H1 (cell line): ENCODE measurements around the gene PRAMEF12. TPM values are rescaled to one million over a fixed set of nuclear protein-coding genes. Genes with fewer than 3 reads are reported as not detected.

Experiments
- CTCF ChIA-PET: fragments of 300-600 bp; sonication (Branson Sonifier 250); formaldehyde crosslinking; loops from one replicate; lab custom pipeline; 2021; ENCODE audit not compliant: partially characterized antibody; lab: Charles Lee
- POLR2A ChIA-PET: fragments of 300-600 bp; sonication (Branson Sonifier 250); formaldehyde crosslinking; loops from one replicate; lab custom pipeline; 2021; ENCODE audit warnings: inconsistent platforms; ENCODE audit not compliant: partially characterized antibody; lab: Charles Lee
- DNase-seq, 2 experiments: peaks; one replicate each; pipeline versions ENCODE4 v3.0.0 to v3.0.0-alpha.2; 2010 to 2022; ENCODE audit warnings: low spot score in 2 of 2, low read depth in 1 of 2, mixed read lengths in 1 of 2
- FAIRE-seq: peaks from 2 replicates; lab custom pipeline; 2011; peaks lifted over from hg19 to GRCh38; lab: Jason Lieb, UNC
- H2AFZ ChIP-seq: 2 replicates; pipeline ENCODE4 v1.8.1; 2012; ENCODE audit warnings: low read length, inconsistent platforms
- H2AK5ac ChIP-seq: 2 replicates; pipeline ENCODE4 v1.6.1; 2013; ENCODE audit warnings: low read depth, low read length
- H2BK120ac ChIP-seq: replicated peaks from 2 replicates; pipeline ENCODE3; 2013; ENCODE audit warnings: low read depth, low read length, inconsistent platforms
- H2BK12ac ChIP-seq: 2 replicates; pipeline ENCODE4 v1.6.1; 2013; ENCODE audit warnings: low read depth, low read length
- H2BK15ac ChIP-seq: 2 replicates; pipeline ENCODE4 v1.6.1; 2013; ENCODE audit warnings: low read length
- H2BK20ac ChIP-seq: 2 replicates; pipeline ENCODE4 v1.6.1; 2013; ENCODE audit warnings: low read length
- H2BK5ac ChIP-seq: 2 replicates; pipeline ENCODE4 v1.6.1; 2013; ENCODE audit warnings: low read depth, low read length
- H3K14ac ChIP-seq: 2 replicates; pipeline ENCODE4 v1.6.1; 2013; ENCODE audit warnings: inconsistent platforms; ENCODE audit not compliant: insufficient read length
- H3K18ac ChIP-seq: 2 replicates; pipeline ENCODE4 v1.6.1; 2013; ENCODE audit warnings: low read length; ENCODE audit errors: extremely low read depth
- H3K23ac ChIP-seq: 2 replicates; pipeline ENCODE4 v1.6.1; 2013; ENCODE audit warnings: inconsistent platforms; ENCODE audit not compliant: insufficient read length
- H3K23me2 ChIP-seq: 2 replicates; pipeline ENCODE4 v1.6.1; 2013; ENCODE audit warnings: low read depth, low read length
- H3K27ac ChIP-seq: 2 replicates; pipeline ENCODE4 v1.6.1; 2011; ENCODE audit warnings: low read depth, low read length, inconsistent platforms
- H3K27me3 ChIP-seq, 4 experiments: replicated peaks in 1 of 4; 1 replicate in 1 of 4; 2 replicates in 3 of 4; pipeline versions ENCODE4 v1.6.1 to v1.8.1; 2011 to 2013; ENCODE audit warnings: low read length in 3 of 4, mild to moderate bottlenecking in 3 of 4, inconsistent platforms in 2 of 4, mixed read lengths in 2 of 4, moderate library complexity in 1 of 4; ENCODE audit not compliant: control insufficient read depth in 3 of 4, insufficient read depth in 3 of 4; ENCODE audit errors: extremely low read depth in 1 of 4
- H3K36me3 ChIP-seq, 4 experiments: 2 replicates each; pipeline versions ENCODE4 v1.6.1 to v1.8.1; 2011 to 2013; ENCODE audit warnings: mild to moderate bottlenecking in 4 of 4, low read length in 3 of 4, moderate library complexity in 2 of 4, control low read depth in 1 of 4, inconsistent platforms in 1 of 4; ENCODE audit not compliant: insufficient read depth in 4 of 4, control insufficient read depth in 2 of 4
- H3K4ac ChIP-seq: replicated peaks from 2 replicates; pipeline ENCODE3; 2013; ENCODE audit warnings: low read length, low read depth, mixed read lengths, inconsistent platforms; ENCODE audit not compliant: insufficient read length
- H3K4me1 ChIP-seq, 4 experiments: replicated peaks in 1 of 4; 1 replicate in 1 of 4; 2 replicates in 3 of 4; pipeline versions ENCODE4 v1.6.1 to v1.8.1; 2011 to 2013; ENCODE audit warnings: low read length in 3 of 4, inconsistent platforms in 2 of 4, mixed read lengths in 1 of 4; ENCODE audit not compliant: insufficient read depth in 4 of 4, control insufficient read depth in 3 of 4
- H3K4me2 ChIP-seq, 2 experiments: 2 replicates each; pipeline versions ENCODE4 v1.6.1 to v1.8.1; 2011 to 2013; ENCODE audit warnings: low read depth in 2 of 2, low read length in 2 of 2, control low read depth in 1 of 2, inconsistent platforms in 1 of 2, mild to moderate bottlenecking in 1 of 2; ENCODE audit not compliant: insufficient read depth in 1 of 2
- H3K4me3 ChIP-seq, 4 experiments: fragments of 200-600, 300-600 bp in 1 of 4; sonication (generic), shearing (Covaris generic), sonication (Bioruptor Twin) in 1 of 4; 2 replicates each; pipeline versions ENCODE4 v1.5.1 to v1.8.1; 2011 to 2016; ENCODE audit warnings: low read length in 4 of 4, low read depth in 3 of 4, control low read depth in 2 of 4, inconsistent platforms in 2 of 4, mild to moderate bottlenecking in 2 of 4, mixed read lengths in 1 of 4, moderate library complexity in 1 of 4; ENCODE audit not compliant: insufficient read depth in 2 of 4; ENCODE audit errors: extremely low read depth in 1 of 4
- H3K56ac ChIP-seq: replicated peaks from 2 replicates; pipeline ENCODE3; 2013; ENCODE audit warnings: low read depth, mild to moderate bottlenecking, mixed read lengths, low read length, inconsistent platforms; ENCODE audit not compliant: insufficient read length
- H3K79me1 ChIP-seq: 2 replicates; pipeline ENCODE4 v1.6.1; 2013; ENCODE audit warnings: low read depth, low read length, control low read depth
- H3K79me2 ChIP-seq, 2 experiments: 2 replicates each; pipeline versions ENCODE4 v1.6.1 to v1.8.1; 2012 to 2013; ENCODE audit warnings: low read length in 2 of 2, mild to moderate bottlenecking in 2 of 2, inconsistent platforms in 1 of 2; ENCODE audit not compliant: insufficient read depth in 2 of 2, control insufficient read depth in 1 of 2
- H3K9ac ChIP-seq, 4 experiments: replicated peaks in 1 of 4; 1 replicate in 1 of 4; 2 replicates in 3 of 4; pipeline versions ENCODE4 v1.6.1 to v1.8.1; 2011 to 2013; ENCODE audit warnings: low read depth in 3 of 4, low read length in 3 of 4, control low read depth in 2 of 4, mild to moderate bottlenecking in 2 of 4, moderate library complexity in 2 of 4, inconsistent platforms in 1 of 4; ENCODE audit errors: extremely low read depth in 1 of 4
- H3K9me3 ChIP-seq, 2 experiments: 2 replicates each; pipeline versions ENCODE4 v1.6.1 to v1.8.1; 2012 to 2013; ENCODE audit warnings: mild to moderate bottlenecking in 2 of 2, moderate library complexity in 2 of 2, control low read depth in 1 of 2, inconsistent platforms in 1 of 2, low read depth in 1 of 2, low read length in 1 of 2, mixed read lengths in 1 of 2; ENCODE audit not compliant: insufficient read depth in 2 of 2
- H4K20me1 ChIP-seq, 2 experiments: replicated peaks in 1 of 2; 2 replicates each; pipeline versions ENCODE3 to v1.8.1; 2011 to 2013; ENCODE audit warnings: inconsistent platforms in 2 of 2, low read length in 2 of 2, mild to moderate bottlenecking in 1 of 2; ENCODE audit not compliant: insufficient read depth in 2 of 2, control insufficient read depth in 1 of 2
- H4K5ac ChIP-seq: 2 replicates; pipeline ENCODE4 v1.6.1; 2013; ENCODE audit warnings: low read length, low read depth, mixed read lengths, inconsistent platforms; ENCODE audit not compliant: insufficient read length
- H4K8ac ChIP-seq: 2 replicates; pipeline ENCODE4 v1.8.0; 2013; ENCODE audit warnings: mild to moderate bottlenecking, moderate library complexity, low read length, inconsistent platforms; ENCODE audit not compliant: insufficient read depth; ENCODE audit errors: extremely low read depth
- H4K91ac ChIP-seq: replicated peaks from 2 replicates; pipeline ENCODE3; 2013; ENCODE audit warnings: low read length, mixed read lengths, inconsistent platforms; ENCODE audit not compliant: insufficient read length
- CEBPB ChIP-seq: IDR thresholded peaks from 2 replicates; pipeline ENCODE4 v1.6.1; 2012; ENCODE audit warnings: low read depth, low read length
- CREB1 ChIP-seq: IDR thresholded peaks from 2 replicates; pipeline ENCODE4 v1.6.1; 2012; ENCODE audit warnings: inconsistent platforms
- GABPA ChIP-seq: IDR thresholded peaks from 2 replicates; pipeline ENCODE4 v1.6.1; 2011; ENCODE audit warnings: mild to moderate bottlenecking, low read length, moderate library complexity, borderline replicate concordance; ENCODE audit not compliant: insufficient read depth
- HDAC6 ChIP-seq: IDR thresholded peaks from one replicate; pipeline ENCODE4 v1.7.1; 2012; ENCODE audit warnings: low read depth, mild to moderate bottlenecking, inconsistent platforms, low read length, moderate library complexity
- JUND ChIP-seq: IDR thresholded peaks from 2 replicates; pipeline ENCODE4 v1.6.1; 2011; ENCODE audit warnings: mild to moderate bottlenecking, improper control_type of control experiment, low read length
- KDM5A ChIP-seq: fragments of 200-600 bp; IDR thresholded peaks from 2 replicates; pipeline ENCODE4 v1.7.1; 2012; ENCODE audit warnings: mild to moderate bottlenecking, low read length, inconsistent platforms, mixed read lengths
- PHF8 ChIP-seq: fragments of 200-600 bp; sonication (generic); conservative IDR thresholded peaks from 2 replicates; pipeline ENCODE4 v1.7.1; 2012; ENCODE audit warnings: low read depth, mild to moderate bottlenecking, inconsistent platforms, low read length, moderate library complexity
- POLR2AphosphoS5 ChIP-seq: IDR thresholded peaks from 2 replicates; pipeline ENCODE4 v1.6.1; 2011; ENCODE audit warnings: low read depth, low read length
- RAD21 ChIP-seq, 2 experiments: IDR thresholded peaks in 1 of 2; conservative IDR thresholded peaks in 1 of 2; 2 replicates each; pipeline ENCODE4 v1.6.1; 2011; ENCODE audit warnings: low read depth in 2 of 2, low read length in 2 of 2, improper control_type of control experiment in 1 of 2, inconsistent platforms in 1 of 2, mild to moderate bottlenecking in 1 of 2, moderate library complexity in 1 of 2
- SIRT6 ChIP-seq: IDR thresholded peaks from one replicate; pipeline ENCODE4 v1.7.1; 2012; ENCODE audit warnings: low read length, inconsistent platforms
- SP1 ChIP-seq: IDR thresholded peaks from 2 replicates; pipeline ENCODE4 v1.6.1; 2011; ENCODE audit warnings: low read depth, low read length
- SP4 ChIP-seq: IDR thresholded peaks from 2 replicates; pipeline ENCODE4 v1.6.1; 2012; ENCODE audit warnings: low read length, inconsistent platforms
- TBP ChIP-seq: IDR thresholded peaks from 2 replicates; pipeline ENCODE4 v1.6.1; 2011; ENCODE audit warnings: low read depth, low read length, improper control_type of control experiment
- TCF12 ChIP-seq: IDR thresholded peaks from 2 replicates; pipeline ENCODE4 v1.6.1; 2011; ENCODE audit warnings: low read depth, mild to moderate bottlenecking, low read length
- WGBS, 2 experiments: shearing (Covaris generic) in 1 of 2; methylation state at CpG; one replicate each; pipeline versions ENCODE4 v1.1.6 to v1.1.7; 2013 to 2015; ENCODE audit warnings: low lambda C conversion rate in 2 of 2, mixed read lengths in 2 of 2, inconsistent platforms in 1 of 2, low coverage in 1 of 2, missing lambda C conversion rate in 1 of 2; ENCODE audit not compliant: insufficient replicate concordance in 2 of 2, insufficient coverage in 1 of 2, insufficient read length in 1 of 2; ENCODE audit errors: extremely low coverage in 1 of 2, missing lambda C conversion rate in 1 of 2; 5-methylcytosine and 5-hydroxymethylcytosine counted together
- polyA plus RNA-seq, 7 experiments: library from polyadenylated mRNA; depleted of rRNA in 3 of 7; stranded (reverse) in 5 of 7; unstranded in 2 of 7; fragments of >200 nt in 5 of 7; fragments of 200-250 nt in 2 of 7; gene quantifications; 1 replicate in 5 of 7; 2 replicates in 1 of 7; 4 replicates in 1 of 7; pipeline versions ENCODE4 v1.2.1 to v1.2.3, GENCODE V29; 2011 to 2013; ENCODE audit warnings: missing spikeins in 2 of 7, mixed read lengths in 2 of 7
- total RNA-seq: library from RNA; stranded (reverse); fragmentation: NEBNext Ultra II Directional; extraction: Animal tissue kit (Norgen Biotek cat#: 25700); gene quantifications from 2 replicates; pipeline ENCODE4 v1.2.1, GENCODE V29; 2021
- TF ChIP-seq, protein P1 (sequence below): IDR thresholded peaks from 2 replicates; pipeline ENCODE4 v1.6.1; 2012; ENCODE audit warnings: inconsistent platforms

The PRAMEF12 gene
- total and polyA plus RNA-seq, 2 of the 8 experiments (the other 6 are each of a cell fraction or from before 2014, with no cell fraction given) = not detected

DNA sequence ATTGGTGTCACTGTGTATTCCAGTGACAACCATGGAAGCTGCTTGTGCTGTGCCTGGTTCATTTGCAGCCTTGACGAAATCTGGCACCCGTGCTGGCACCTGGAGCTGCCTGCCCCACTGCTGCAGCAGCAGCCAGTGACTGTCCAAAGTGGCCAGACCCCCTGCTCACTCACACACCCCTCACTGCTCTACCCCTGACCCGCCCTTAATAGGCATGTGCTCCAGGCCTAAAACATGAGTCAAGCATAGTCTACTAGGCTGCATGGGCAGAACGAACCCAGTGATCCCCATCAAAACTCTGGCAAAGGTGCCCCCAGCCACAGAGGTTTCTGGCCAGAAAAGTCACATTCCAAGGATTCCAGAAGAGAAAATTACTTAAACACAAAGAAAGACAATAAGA lies 25.4 kb downstream of the PRAMEF12 start:
- no peak overlapping the region for H3K9ac ChIP-seq
- no peak overlapping the region for H2BK12ac ChIP-seq
- CTCF ChIA-PET = no interaction called here
- H3K23me2 ChIP-seq = no peaks in the 10 kb centered on the region
- H3K23ac ChIP-seq = no peak overlapping the region
- FAIRE-seq = no peak
- no peaks in the 10 kb centered on the region for H3K27me3 ChIP-seq
- no peaks in the 10 kb centered on the region for H3K4me1 ChIP-seq
- H2BK5ac ChIP-seq = no peak overlapping the region
- H3K4me3 ChIP-seq = no peak overlapping the region
- H3K56ac ChIP-seq = no peak overlapping the region
- H3K79me1 ChIP-seq = no peaks in the 10 kb centered on the region
- no peak overlapping the region for H3K4me2 ChIP-seq
- DNase-seq = no peak
- no peak overlapping the region for H2AK5ac ChIP-seq
- H3K9me3 ChIP-seq = peaks cover 22 to 24% of the 10 kb centered on the region in 2 experiments
- H2BK20ac ChIP-seq = no peak overlapping the region
- no peaks in the 10 kb centered on the region for H3K36me3 ChIP-seq
- H3K4ac ChIP-seq = no peak overlapping the region
- TF ChIP-seq TBP = no peak
- no peak for TF ChIP-seq SIRT6
- no peak for TF ChIP-seq GABPA
- no peak for TF ChIP-seq KDM5A
- TF ChIP-seq, protein P1, sequence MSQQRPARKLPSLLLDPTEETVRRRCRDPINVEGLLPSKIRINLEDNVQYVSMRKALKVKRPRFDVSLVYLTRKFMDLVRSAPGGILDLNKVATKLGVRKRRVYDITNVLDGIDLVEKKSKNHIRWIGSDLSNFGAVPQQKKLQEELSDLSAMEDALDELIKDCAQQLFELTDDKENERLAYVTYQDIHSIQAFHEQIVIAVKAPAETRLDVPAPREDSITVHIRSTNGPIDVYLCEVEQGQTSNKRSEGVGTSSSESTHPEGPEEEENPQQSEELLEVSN = no peak
- no peak for TF ChIP-seq CEBPB
- TF ChIP-seq TCF12 = no peak
- no peak for TF ChIP-seq POLR2AphosphoS5
- no peak for TF ChIP-seq RAD21 (IDR thresholded peaks at IDR 0.05 in 1 of 2, conservative IDR thresholded peaks at IDR 0.05 in 1 of 2; ENCODE audit: low read depth in 2 of 2, low read length in 2 of 2)
- no peak for TF ChIP-seq SP4
- no peak for TF ChIP-seq HDAC6
- TF ChIP-seq CREB1 = no peak
- no peak for TF ChIP-seq JUND
- TF ChIP-seq SP1 = no peak
- no peak for TF ChIP-seq PHF8
- TF ChIP-seq, all 59 proteins: peak for 0
- no peak overlapping the region for H3K14ac ChIP-seq
- H4K20me1 ChIP-seq = no peaks in the 10 kb centered on the region
- no peak overlapping the region for H4K8ac ChIP-seq
- 49% methylated on average over 4 of the region's 4 CpGs; no CpG with 5 or more reads in 1 of the 2 experiments for WGBS, 2 experiments
- H2BK120ac ChIP-seq = no peak overlapping the region
- H3K79me2 ChIP-seq = no peaks in the 10 kb centered on the region
- no peak overlapping the region for H3K27ac ChIP-seq
- H3K18ac ChIP-seq = no peak overlapping the region
- H2BK15ac ChIP-seq = no peak overlapping the region
- POLR2A ChIA-PET = no interaction called here
- no peak overlapping the region for H2AFZ ChIP-seq
- no peak overlapping the region for H4K5ac ChIP-seq
- H4K91ac ChIP-seq = no peak overlapping the region
